Measurements from ENCODE around the gene CHN1. TPM values are rescaled to one million over a fixed set of nuclear protein-coding genes. Genes with fewer than 3 reads are reported as not detected.
A peak's percentile ranks its signal among the peaks of the same experiment; 100 is the strongest.

The CHN1 gene
- polyA plus RNA-seq, 1 of the 3 experiments (the other 2 are of a cell fraction), result 31.6 TPM

DNA sequence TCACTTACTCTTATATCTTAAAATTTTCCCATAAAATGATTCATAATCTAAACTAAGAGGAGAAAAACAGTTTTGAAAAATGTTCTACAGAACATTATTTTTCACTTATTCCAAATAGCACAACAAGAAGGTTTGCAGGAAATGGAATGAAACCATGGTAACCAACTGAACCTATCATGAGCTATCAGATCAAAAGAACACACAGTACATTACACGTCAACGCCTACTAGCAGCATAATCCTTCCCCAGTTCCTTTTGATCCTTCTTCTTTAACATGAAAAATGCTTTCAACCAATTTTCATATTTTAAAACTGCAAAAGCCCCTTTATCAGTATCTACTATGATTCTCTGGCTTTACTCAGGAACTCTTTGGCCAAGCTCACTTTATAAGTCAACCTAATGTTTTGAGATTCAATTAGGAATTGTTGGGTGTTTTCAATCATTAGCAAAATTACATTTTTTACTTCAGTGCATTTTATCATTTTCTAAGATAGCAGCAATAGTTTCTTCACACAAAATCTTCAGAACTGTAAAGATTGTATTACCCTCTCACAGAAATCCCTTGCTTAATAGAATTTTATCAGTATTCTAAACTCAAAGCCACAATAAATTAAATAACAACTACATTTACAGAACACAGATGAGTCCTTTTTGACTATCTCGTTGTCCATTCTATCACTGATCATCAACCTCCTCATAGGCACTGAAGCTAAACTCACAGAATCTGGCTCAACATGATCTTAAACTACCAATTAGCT lies 102.5 kb downstream of the CHN1 start:
- H3K4me2 ChIP-seq, result no peak overlapping the region
- peaks cover 11% of the 10 kb centered on the region for H3F3A ChIP-seq (replicated peaks; ENCODE audit: insufficient read depth)
- no peaks in the 10 kb centered on the region for H3K79me2 ChIP-seq (ENCODE audit: insufficient read depth)
- no peaks in the 10 kb centered on the region for H3K27me3 ChIP-seq (ENCODE audit: insufficient read depth)
- ChIA-PET POLR2A (no interaction called here), CTCF (interaction anchor here (0.8 to 1.9 kb wide), 6 partner anchors 12 to 131 kb away, joined by 3 to 12 read pairs (median 4); no protein-coding TSS in a partner anchor)
- H3K4me3 ChIP-seq (ENCODE audit: low read depth in 2 of 2, low read length in 1 of 2), result no peak overlapping the region
- no peaks in the 10 kb centered on the region for H3K9me2 ChIP-seq
- peak overlapping the region in 1 of 2 experiments; percentile 87; a peak in 3 of 4 replicates for H3K27ac ChIP-seq (ENCODE audit: low read depth in 2 of 2, low read length in 1 of 2)
- H3K4me1 ChIP-seq (ENCODE audit: control insufficient read depth in 1 of 2, insufficient read depth in 2 of 2, low read depth in 1 of 2, low read length in 1 of 2), result peaks cover 0 to 15% of the 10 kb centered on the region in 2 experiments; a peak in 1 of 4 replicates
- H2AFZ ChIP-seq (ENCODE audit: low read depth), result no peak overlapping the region
- H4K20me1 ChIP-seq (ENCODE audit: insufficient read depth), result no peaks in the 10 kb centered on the region
- DNase-seq, result peak; percentile 46
- WGBS (ENCODE audit: low lambda C conversion rate), result 65% methylated on average over 3 of the region's 3 CpGs
- TF ChIP-seq, protein P1, sequence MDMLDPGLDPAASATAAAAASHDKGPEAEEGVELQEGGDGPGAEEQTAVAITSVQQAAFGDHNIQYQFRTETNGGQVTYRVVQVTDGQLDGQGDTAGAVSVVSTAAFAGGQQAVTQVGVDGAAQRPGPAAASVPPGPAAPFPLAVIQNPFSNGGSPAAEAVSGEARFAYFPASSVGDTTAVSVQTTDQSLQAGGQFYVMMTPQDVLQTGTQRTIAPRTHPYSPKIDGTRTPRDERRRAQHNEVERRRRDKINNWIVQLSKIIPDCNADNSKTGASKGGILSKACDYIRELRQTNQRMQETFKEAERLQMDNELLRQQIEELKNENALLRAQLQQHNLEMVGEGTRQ (IDR thresholded peaks at IDR 0.05; ENCODE audit: borderline replicate concordance, low read depth, low read length), result no peak
- TF ChIP-seq GATA2 (CRISPR knock-in tag; IDR thresholded peaks at IDR 0.05) (peak; percentile 61), EP300 (IDR thresholded peaks at IDR 0.05; ENCODE audit: borderline replicate concordance in 1 of 2, low read depth in 1 of 2, low read length in 1 of 2) (peak in 1 of 2 experiments; percentile 33; a peak in 1 of 4 replicates), TCF12 (IDR thresholded peaks at IDR 0.05) (0 out of 2 replicates have a peak, but pooled peaks have one; percentile 14)
- H3K9ac ChIP-seq, result no peak overlapping the region
- H3K36me3 ChIP-seq (replicated peaks in 1 of 2; ENCODE audit: control insufficient read depth in 1 of 2, insufficient read depth in 2 of 2, low read length in 1 of 2), result peaks cover 2% of the 10 kb centered on the region in 2 experiments
- H3K9me3 ChIP-seq, result no peaks in the 10 kb centered on the region

DNA sequence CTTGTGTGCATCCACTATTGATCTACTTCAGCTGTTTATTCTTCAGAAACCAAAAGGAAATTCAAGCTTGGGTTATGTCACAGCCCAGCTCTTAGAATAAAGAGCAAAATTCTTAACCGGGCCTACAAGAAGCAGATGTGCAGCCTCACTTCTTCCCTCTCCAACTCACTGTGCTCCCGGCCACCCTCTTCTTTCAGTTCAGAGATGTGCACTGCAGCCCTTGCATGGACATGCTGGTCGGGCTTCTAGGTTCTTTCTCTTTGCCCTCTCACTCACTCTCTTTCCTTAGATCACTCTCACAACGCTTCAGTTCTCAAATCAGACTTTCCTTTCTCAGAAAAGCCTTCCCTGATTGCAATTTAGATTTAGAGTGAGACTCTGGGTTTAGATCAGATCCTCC lies 104.1 kb downstream of the CHN1 start:
- no peak overlapping the region for H3K4me3 ChIP-seq (ENCODE audit: low read depth in 2 of 2, low read length in 1 of 2)
- no peak for DNase-seq
- POLR2A ChIA-PET, result no interaction called here

More for the DNA sequence above, 104.1 kb downstream of the CHN1 start:
- no peak overlapping the region for H3K4me2 ChIP-seq
- H3K36me3 ChIP-seq (replicated peaks in 1 of 2; ENCODE audit: control insufficient read depth in 1 of 2, insufficient read depth in 2 of 2, low read length in 1 of 2), result peaks cover 0 to 2% of the 10 kb centered on the region in 2 experiments
- H3K9ac ChIP-seq, result no peak overlapping the region
- no peak overlapping the region for H2AFZ ChIP-seq (ENCODE audit: low read depth)
- H3K27ac ChIP-seq (ENCODE audit: low read depth in 2 of 2, low read length in 1 of 2), result peak overlapping the region in 1 of 2 experiments; percentile 41; a peak in 1 of 4 replicates
- no peaks in the 10 kb centered on the region for H3K9me2 ChIP-seq
- TF ChIP-seq GATA2 (CRISPR knock-in tag; IDR thresholded peaks at IDR 0.05), result no peak
- TF ChIP-seq TEAD4 (IDR thresholded peaks at IDR 0.05; ENCODE audit: borderline replicate concordance, insufficient read depth), result no peak
- TF ChIP-seq FOSL2 (IDR thresholded peaks at IDR 0.05; ENCODE audit: borderline replicate concordance, low read depth), result no peak
- no peak for TF ChIP-seq RCOR1 (IDR thresholded peaks at IDR 0.05; ENCODE audit: low read length)
- no peak for TF ChIP-seq YY1 (IDR thresholded peaks at IDR 0.05; ENCODE audit: low read depth)
- no peak for TF ChIP-seq FOXJ3 (CRISPR knock-in tag; IDR thresholded peaks at IDR 0.05)
- TF ChIP-seq, protein P2, sequence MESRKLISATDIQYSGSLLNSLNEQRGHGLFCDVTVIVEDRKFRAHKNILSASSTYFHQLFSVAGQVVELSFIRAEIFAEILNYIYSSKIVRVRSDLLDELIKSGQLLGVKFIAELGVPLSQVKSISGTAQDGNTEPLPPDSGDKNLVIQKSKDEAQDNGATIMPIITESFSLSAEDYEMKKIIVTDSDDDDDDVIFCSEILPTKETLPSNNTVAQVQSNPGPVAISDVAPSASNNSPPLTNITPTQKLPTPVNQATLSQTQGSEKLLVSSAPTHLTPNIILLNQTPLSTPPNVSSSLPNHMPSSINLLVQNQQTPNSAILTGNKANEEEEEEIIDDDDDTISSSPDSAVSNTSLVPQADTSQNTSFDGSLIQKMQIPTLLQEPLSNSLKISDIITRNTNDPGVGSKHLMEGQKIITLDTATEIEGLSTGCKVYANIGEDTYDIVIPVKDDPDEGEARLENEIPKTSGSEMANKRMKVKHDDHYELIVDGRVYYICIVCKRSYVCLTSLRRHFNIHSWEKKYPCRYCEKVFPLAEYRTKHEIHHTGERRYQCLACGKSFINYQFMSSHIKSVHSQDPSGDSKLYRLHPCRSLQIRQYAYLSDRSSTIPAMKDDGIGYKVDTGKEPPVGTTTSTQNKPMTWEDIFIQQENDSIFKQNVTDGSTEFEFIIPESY (IDR thresholded peaks at IDR 0.05; ENCODE audit: borderline replicate concordance, low read depth), result no peak
- TF ChIP-seq EZH2phosphoT487 (IDR thresholded peaks at IDR 0.05; ENCODE audit: borderline replicate concordance, low read depth), result no peak
- no peak for TF ChIP-seq JUND (IDR thresholded peaks at IDR 0.05)
- H3K27me3 ChIP-seq (ENCODE audit: insufficient read depth), result no peaks in the 10 kb centered on the region
- CTCF ChIA-PET, result interaction anchor here (1.1 to 1.9 kb wide), 2 partner anchors 85 to 130 kb away, joined by 7 to 12 read pairs; no protein-coding TSS in a partner anchor
- no peaks in the 10 kb centered on the region for H3K79me2 ChIP-seq (ENCODE audit: insufficient read depth)
- no peaks in the 10 kb centered on the region for H3K9me3 ChIP-seq
- no peaks in the 10 kb centered on the region for H4K20me1 ChIP-seq (ENCODE audit: insufficient read depth)
- peaks cover 11% of the 10 kb centered on the region for H3F3A ChIP-seq (replicated peaks; ENCODE audit: insufficient read depth)
- peaks cover 0 to 18% of the 10 kb centered on the region in 2 experiments; a peak in 1 of 4 replicates for H3K4me1 ChIP-seq (ENCODE audit: control insufficient read depth in 1 of 2, insufficient read depth in 2 of 2, low read depth in 1 of 2, low read length in 1 of 2)
- 86% methylated on average over 4 of the region's 4 CpGs for WGBS (ENCODE audit: low lambda C conversion rate)
